ENCODE results near the gene UBAC2.

DNA sequence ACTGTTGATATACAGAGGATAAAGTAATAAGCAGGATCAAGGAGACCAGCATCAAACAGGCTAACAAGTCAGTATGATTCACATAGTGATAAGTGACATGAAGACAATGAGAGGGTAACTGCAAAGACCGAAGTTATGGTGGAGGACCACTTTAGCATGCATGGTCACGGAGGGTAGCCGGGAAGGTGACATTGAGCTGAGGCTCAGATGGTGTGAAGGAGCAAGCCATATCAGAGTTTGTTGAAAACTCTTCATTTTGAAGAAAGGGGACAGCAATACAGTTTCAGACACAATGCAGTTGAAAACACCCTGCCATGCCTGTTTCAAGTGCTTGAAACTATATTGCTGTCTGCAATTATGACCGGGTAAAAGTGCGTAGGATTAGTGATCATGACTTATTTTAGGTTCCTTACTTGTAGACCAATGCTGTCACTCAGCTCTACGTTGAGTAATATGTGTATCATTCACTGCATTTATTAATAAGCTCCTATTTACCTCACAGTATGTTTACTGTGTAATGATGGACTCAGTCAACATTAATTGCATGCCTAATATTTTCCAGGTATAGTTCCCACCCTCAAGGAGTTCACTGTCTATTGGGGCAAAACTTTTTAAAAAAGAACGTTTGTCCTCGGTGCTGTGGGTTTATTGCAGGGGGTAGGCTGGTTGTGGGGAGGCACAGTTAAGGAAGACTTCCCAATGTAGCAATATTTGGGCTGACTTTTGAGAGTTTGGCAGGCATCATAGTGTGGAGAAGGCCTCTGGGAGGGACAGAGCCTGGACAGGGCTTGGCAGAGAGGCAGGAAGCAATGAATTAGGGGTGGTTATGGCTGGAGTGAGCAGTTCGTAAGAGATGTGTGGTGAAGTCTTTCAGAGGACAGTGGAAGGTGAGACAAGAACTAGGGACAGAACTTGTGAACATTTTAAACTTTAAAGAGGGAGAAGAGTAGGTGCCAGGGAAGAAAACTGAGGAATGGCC, 3.2 kb downstream of the UBAC2 start:
- TF ChIP-seq, protein P1, sequence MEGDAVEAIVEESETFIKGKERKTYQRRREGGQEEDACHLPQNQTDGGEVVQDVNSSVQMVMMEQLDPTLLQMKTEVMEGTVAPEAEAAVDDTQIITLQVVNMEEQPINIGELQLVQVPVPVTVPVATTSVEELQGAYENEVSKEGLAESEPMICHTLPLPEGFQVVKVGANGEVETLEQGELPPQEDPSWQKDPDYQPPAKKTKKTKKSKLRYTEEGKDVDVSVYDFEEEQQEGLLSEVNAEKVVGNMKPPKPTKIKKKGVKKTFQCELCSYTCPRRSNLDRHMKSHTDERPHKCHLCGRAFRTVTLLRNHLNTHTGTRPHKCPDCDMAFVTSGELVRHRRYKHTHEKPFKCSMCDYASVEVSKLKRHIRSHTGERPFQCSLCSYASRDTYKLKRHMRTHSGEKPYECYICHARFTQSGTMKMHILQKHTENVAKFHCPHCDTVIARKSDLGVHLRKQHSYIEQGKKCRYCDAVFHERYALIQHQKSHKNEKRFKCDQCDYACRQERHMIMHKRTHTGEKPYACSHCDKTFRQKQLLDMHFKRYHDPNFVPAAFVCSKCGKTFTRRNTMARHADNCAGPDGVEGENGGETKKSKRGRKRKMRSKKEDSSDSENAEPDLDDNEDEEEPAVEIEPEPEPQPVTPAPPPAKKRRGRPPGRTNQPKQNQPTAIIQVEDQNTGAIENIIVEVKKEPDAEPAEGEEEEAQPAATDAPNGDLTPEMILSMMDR (IDR thresholded peaks at IDR 0.05; ENCODE audit: borderline replicate concordance, extremely low read depth, low read length, poor library complexity, severe bottlenecking) = no peak
- TF ChIP-seq EZH2 (IDR thresholded peaks at IDR 0.05; ENCODE audit: borderline replicate concordance, low read depth, low read length, severe bottlenecking) = no peak

Data from DND-41 (cell line).